ENCODE measurements around the gene TMEM185B.

Gene TMEM185B

GRCh38 chr2:120256651-120257000, 33.4 kb upstream of the TMEM185B start:
- no peak overlapping the region for H3K4me3 ChIP-seq (ENCODE audit: low read length)
- DNase-seq (ENCODE audit: low read depth), result no peak
- no peak for TF ChIP-seq CTCF (conservative IDR thresholded peaks at IDR 0.05; ENCODE audit: low read length)

GRCh38 chr2:120255986-120256650, 32.9 kb upstream of the TMEM185B start:
- H3K4me3 ChIP-seq (ENCODE audit: low read length), result no peak overlapping the region
- DNase-seq (ENCODE audit: low read depth), result no peak
- TF ChIP-seq CTCF (conservative IDR thresholded peaks at IDR 0.05; ENCODE audit: low read length), result no peak

GRCh38 chr2:120255071-120255470, 31.9 kb upstream of the TMEM185B start:
- H3K4me3 ChIP-seq (ENCODE audit: low read length), result no peak overlapping the region
- TF ChIP-seq CTCF (conservative IDR thresholded peaks at IDR 0.05; ENCODE audit: low read length), result no peak
- DNase-seq (ENCODE audit: low read depth), result no peak

- DNase-seq (ENCODE audit: low read depth), result no peak
- H3K4me3 ChIP-seq (ENCODE audit: low read length), result peak overlapping the region; percentile 86
- no peak for TF ChIP-seq CTCF (conservative IDR thresholded peaks at IDR 0.05; ENCODE audit: low read length)
Measured at GRCh38 chr2:120254178-120254577, 31.0 kb upstream of the TMEM185B start.

- peak overlapping the region; percentile 86 for H3K4me3 ChIP-seq (ENCODE audit: low read length)
- DNase-seq (ENCODE audit: low read depth), result peak; percentile 76
- TF ChIP-seq CTCF (conservative IDR thresholded peaks at IDR 0.05; ENCODE audit: low read length), result peak; percentile 44
Measured at GRCh38 chr2:120253021-120253882, 30.1 kb upstream of the TMEM185B start.

GRCh38 chr2:120252225-120253020, 29.2 kb upstream of the TMEM185B start, which contains the start of gene RALB:
RALB (plus strand) TSS chr2:120252852; CDS start chr2:120278665, 25,813 bp downstream.
- peak; percentile 97 for DNase-seq (ENCODE audit: low read depth)
- TF ChIP-seq CTCF (conservative IDR thresholded peaks at IDR 0.05; ENCODE audit: low read length), result no peak
- H3K4me3 ChIP-seq (ENCODE audit: low read length), result peak within 1 kb of the TSS; percentile 86
